ENCODE results near the gene SPPL3.

Gene SPPL3

DNA sequence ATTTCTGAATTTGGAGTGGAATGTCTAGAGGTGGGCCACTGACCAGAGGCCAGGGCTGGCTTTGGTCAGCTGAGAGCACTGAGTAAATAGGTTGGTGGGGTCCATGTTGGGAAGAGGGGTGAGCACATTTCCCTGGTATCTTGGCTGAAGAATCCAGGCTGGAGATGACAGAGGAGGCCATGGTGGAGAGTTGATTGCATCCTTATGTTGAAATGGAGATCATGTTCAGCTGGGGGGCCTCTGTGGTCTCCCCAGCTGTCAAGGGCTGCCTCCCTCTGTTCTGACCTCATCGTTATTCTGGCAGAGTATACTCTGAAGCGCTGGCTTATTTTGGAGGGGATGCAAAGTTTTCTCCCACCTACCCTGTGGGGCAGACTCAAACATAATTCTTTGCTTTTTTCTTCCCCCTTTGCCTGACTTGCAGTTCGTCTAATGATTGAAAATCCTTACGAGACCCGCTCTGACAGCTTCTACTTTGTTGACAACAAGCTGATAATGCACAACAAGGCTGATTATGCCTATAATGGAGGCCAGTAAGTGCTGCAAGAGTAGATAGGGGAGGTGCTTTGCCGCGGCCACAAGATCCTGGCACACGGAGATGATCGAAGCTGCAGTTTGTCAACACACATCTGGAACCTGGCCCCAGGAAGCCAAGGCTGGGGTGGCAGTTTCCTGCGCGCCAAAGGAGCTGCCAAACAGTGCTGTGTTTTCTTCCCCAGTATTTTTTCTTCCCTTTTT, 184.5 kb downstream of the SPPL3 start:
- no peak for DNase-seq

DNA sequence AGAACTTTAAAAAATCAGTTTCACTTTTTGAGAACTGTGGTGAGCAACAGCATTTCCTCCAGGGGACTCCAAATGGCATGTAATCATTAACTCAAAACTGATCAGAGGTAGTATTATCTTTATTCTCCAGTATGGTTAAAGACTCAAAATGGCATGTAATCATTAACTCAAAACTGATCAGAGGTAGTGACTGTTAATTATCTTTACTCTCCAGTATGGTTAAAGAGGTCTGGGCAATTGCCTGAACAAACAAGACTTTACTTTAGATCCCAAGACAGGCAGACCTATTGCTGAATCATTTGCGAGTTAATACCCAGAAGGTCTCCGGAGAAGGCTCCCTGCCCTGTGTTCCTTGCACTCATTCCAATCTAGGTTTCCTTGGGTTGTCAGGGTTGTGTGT, 185.1 kb downstream of the SPPL3 start:
- no peak for DNase-seq

DNA sequence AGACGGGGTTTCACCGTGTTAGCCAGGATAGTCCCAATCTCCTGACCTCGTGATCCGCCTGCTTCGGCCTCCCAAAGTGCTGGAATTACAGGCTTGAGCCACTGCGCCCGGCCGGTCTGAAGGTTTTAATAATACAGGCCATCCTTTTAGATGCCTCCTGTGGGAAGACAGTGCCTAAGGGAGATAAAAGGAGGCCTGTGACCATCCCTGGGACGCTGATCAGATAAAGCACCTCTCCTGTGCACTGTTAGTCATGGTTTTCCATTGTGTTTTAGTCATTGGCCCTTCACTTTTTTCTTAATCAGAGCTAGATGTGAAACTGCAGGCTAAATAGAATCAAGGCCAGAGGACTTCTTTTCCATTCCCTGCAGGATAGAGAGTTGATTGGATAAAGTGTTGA, 186.1 kb downstream of the SPPL3 start:
- DNase-seq = no peak

DNA sequence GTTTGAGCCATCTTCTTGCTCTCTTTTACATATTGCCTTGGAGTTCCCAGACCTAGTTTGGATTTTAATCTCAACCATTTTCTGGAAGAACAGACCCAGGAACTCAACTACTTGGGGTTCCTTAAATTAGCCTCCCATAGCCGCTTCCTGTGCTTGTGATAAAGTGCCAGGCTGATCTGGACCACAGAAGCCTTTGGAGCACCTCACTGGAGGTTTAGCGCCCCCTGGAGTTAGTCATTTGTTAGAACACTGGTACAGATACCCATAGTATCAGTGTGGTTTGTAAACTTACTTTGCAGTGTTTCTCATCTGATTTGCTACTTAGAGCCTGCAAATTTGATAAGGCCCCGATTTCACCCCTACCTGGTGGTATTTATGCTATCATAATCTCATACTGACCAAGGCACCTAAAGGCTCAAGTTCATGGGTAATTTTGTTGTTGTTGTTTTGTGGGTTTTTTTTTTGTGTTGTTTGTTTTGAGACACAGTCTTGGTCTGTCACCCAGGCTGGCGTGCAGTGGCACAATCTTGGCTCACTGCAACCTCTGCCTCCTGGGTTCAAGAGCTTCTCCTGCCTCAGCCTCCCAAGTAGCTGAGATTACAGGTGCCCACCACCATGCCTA, 190.2 kb downstream of the SPPL3 start:
- peak; percentile 43 to 72 for DNase-seq

DNA sequence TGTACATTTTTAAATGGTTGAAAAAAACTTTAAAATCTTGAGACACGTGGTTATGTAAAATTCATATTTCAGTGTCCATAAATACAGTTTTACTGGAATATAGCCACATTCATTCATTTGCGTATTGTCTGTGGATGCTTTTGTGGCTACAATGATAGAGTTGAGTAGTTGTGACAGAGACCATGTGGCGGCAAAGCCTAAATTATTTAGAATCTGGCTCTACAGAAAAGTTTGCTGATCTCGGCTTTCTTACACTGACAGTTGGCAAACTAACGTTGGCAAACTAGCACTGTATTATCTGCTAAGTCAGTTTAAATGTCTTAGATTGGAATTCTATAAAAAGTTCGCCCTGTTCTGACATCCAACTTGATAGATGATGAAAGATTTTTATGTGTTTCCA, 191.5 kb downstream of the SPPL3 start:
- DNase-seq = no peak
